Hematopoietic multipotent progenitor cell treated with erythropoietin and hydrocortisone succinate and interleukin-3 and kit ligand, for 6 days (in vitro differentiated cells): Measurements from ENCODE around the gene GFRA3.
"Not testable (repeated sequence)": the region's sequence is repeated elsewhere in the genome, so short reads cannot be mapped to it uniquely, and the experiment has no call there.

Experiments used
- DNase-seq: peaks from one replicate; pipeline ENCODE4 v3.0.0-alpha.2; 2015

GFRA3 gene, protein sequence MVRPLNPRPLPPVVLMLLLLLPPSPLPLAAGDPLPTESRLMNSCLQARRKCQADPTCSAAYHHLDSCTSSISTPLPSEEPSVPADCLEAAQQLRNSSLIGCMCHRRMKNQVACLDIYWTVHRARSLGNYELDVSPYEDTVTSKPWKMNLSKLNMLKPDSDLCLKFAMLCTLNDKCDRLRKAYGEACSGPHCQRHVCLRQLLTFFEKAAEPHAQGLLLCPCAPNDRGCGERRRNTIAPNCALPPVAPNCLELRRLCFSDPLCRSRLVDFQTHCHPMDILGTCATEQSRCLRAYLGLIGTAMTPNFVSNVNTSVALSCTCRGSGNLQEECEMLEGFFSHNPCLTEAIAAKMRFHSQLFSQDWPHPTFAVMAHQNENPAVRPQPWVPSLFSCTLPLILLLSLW

DNA sequence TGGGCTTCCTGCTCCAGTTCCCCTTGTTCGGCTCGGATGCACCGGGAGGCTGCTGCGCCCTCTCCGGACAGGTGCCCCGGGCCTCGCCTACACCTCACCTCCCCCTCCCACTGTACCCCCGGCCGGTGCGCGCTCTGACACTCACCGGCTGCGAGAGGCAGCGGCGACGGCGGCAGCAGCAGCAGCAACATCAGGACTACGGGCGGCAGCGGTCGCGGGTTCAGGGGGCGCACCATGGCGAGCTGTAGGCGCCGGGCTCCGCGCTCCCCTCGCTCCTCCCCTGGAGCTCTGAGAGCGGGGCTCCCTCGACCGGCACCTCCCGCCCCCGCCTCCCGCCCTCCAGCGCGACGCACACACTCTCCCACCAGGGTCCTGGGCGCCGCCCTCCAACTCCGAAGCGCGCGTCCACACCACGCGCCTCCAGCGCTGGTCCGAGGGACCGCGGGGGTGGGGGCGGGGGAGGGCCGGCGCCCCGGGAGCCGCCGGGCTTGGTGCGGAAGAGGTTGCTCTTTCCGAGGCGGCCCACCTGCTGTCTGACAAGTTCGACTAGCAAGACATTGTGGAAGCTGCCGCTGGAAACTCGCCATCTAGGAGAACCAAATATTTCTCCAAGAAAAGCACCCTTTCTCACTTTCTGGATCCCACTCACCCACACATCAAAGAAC lies at the start of gene GFRA3:
Gene GFRA3, minus strand, starts transcription at position 433 of the 665 bp plus-strand sequence. Its CDS starts 197 bp downstream, at position 236.
- no peak for DNase-seq

DNA sequence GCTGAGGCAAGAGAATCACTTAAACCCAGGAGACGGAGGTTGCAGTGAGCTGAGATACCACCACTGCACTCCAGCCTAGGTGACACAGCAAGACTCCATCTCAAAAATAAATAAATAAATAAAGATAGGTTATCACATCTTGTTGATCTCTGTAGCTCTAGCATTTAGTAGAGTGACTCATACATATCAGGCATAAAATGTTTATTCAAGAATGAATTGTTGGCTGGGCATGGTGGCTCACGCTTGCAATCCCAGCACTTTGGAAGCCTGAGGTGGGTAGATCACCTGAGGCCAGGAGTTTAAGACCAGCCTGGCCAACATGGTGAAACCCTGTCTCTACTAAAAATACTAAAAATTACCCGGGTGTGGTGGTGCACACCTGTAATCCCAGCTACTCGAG lies 43.8 kb upstream of the GFRA3 start:
- not testable (repeated sequence) for DNase-seq

DNA sequence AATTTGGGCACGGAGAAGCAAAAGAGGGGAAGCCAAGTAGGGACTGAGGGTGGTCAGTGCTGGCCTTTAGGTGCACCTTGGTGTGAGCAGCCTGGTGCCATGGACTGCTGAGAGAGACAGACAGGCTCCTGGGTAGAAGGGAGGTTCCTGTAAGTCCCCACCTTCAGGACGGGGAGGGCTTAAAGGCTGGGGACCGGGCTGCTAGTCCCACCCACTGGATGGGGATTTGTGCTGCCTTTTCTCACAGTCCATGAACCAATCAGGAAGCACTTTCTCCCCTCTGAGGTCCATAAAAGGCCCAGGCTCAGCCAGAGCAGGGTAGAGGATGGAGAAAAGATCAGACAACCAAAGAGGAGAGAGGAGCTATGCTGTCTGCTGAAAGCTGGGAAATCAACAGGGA lies 41.9 kb upstream of the GFRA3 start:
- no peak for DNase-seq

DNA sequence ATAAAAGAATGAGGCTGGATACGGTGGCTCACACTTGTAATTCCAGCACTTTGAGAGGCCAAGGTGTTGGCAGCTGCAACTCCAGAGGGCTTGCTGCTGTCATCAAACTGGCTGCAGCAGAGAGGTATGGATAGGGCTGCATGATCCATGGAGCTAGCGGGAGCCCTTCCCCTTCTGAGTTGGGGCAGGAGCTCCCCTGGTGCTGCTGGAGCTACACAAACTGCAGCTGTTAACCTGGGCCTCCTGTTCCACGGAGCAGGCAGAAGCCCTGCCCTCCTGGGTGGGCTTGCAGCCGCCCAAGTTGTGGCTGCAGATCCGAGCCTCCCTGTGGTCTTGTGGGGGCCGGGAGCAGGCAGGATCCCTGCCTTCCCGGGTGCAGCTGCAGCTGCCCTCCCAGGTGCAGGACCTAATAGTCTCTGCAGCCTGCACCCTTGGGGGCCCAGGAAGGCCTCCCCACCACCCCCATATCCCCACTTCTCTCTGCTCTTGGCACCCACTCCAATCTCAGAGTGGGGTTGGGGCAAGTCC lies 41.4 kb upstream of the GFRA3 start:
- DNase-seq = no peak

DNA sequence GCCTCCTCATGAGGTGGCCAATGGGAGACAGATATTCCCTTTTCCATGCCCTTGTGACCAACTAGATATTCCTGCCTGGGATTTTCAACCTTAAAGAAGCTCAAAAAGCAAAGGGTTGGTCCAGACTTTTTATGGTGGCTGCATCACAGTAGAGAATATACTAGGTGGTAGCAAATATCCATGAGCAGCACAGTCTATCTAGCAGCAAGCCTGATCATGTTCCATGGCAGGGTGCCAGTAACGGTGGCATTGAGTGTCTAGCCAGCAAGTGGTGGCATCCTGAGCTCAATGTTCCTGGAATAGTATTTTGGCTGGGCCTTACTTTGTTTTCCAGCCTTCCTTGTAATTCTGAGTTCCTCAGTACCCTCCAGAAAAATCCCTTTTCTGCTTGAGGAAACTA lies 31.4 kb upstream of the GFRA3 start:
- peak; percentile 96 for DNase-seq

DNA sequence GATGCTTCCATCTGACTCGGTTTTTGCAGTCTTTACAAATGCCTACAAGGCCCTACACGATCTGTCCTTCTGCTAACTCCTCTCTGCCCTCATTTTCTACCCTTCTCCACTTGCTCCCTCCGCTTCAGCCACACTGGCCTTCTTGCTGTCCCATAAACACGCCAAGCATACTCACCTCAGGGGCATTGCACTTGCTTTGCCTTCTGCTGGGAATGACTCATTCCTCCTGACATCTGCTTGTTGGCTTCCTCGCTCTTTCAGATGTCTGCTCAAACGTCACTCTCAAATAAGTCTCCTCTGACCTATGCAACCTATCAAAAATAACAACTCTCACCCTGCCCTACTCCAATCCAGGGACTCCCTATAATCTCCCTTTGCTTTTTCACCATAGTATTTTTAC lies 29.0 kb upstream of the GFRA3 start:
- no peak for DNase-seq

DNA sequence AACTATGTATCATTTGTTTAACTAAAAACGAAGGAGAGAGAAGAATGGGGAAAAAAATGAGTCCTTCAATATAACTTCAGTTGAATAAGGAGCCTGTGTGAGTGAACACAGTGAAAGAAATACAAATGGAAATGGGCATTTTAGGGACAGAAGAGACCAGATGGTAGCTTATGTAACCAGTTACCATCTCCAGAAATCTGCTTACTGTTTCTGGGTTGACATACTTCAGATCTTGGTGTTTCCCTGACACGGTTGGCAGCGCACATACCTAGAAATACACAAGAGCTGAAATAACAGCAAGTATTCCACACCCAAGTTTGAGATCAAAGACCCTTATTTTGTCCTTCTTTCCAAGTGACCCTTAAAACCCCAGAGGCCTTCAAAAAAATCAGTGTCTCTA lies 14.9 kb upstream of the GFRA3 start:
- no peak for DNase-seq

DNA sequence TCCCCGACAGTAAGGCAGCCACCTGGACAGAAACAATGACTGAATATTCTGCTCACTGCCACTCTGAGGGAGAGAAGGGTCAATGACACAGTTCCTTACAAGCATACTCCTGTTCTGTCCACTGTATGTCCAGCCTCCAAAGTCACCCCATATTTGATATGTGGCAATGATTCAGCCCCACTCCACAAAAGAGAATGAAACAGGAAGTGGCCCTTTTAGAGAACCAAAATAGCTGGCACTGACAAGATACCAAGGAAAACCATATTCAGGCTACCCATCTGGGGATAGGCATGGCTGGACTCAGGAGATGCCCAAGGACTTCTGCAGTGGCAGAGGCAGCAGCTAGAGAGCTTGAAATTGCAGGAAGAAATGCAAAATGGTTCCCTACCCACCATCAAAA lies 12.8 kb upstream of the GFRA3 start:
- DNase-seq = no peak

DNA sequence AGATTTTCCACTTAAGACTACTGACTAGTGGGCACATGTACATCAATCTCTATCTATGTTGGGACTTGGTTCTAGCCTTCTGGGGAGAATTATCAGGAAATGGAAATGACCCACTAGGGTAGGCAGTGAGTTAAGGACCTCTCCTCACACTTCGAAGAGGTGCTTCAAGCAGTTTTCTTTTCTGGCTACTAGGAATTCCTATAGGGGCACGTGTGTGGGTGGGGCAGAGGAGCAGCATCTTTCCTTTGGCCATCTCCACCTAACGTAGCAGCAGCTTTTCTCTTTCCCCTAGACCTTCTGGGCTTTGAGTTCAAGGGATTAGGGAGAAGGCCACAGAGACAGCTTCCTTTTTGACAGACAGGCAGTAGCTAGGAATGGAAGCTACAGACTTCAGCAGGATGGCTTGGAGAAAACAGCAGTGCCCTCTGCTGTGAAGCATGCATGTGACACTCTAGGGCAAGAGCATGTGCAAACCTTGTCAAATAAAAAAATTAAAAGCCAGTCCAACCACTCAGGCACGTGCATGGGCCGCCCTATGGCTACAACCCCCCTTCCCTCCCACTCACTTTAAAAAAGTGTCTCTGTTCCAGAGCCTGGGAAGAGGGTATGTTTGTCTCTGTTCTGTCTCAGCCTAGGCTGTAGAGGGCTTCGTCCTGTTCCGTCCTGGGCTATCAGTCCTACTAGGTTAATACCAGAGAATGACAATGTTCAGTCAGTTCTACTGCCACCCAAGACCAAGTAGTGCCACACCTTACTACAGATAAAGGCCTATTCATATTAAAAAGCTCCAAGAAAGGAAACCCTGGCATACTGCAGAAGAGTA lies 8.7 kb upstream of the GFRA3 start:
- peak; percentile 78 for DNase-seq

DNA sequence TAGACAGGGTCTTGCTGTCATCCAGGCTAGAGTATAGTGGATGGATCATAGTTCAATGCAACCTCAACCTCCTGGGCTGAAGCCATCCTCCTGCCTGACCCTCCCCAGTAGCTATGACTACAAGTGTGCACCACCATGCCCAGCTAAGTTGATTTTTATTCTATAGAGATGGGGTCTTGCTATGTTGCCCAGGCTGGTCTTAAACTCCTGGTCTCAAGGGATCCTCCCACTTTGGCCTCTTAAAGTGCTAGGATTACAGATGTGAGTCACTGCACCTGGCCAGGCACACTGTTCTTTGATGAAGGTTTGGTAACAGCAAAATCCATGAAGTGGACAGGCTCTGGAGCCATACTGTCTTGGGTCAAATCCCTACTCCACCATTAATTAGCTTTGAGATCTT lies 6.5 kb upstream of the GFRA3 start:
- no peak for DNase-seq

DNA sequence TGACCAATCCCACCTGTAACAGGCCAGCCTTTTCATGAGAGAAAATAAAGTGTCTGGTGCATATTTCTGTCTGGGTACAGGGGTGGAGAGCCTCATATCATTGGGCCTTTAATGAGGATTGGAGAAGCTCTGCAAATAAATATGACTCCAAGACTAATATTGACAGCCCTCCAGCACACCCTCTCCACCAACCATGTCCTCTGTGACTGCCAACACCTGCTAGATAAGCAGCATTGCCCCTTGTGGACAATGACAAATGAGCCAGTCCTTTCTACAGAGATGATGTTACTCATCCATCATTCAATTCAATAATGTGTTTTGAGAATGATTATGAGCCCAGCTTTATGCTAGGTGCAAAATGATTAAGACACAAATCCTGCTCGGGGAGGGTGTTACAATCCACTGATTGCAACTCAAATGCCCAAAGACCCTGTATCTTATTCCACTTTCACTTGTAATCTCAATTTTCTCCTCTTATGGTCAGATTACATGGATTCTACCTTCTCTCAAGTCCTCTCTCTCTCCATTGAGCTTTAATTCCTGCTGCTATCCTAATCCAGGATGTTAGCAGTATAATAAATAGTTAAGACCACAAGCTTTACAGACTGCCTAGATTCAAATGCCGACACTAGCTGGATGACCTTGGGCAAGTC lies 2.1 kb upstream of the GFRA3 start:
- peak; percentile 55 for DNase-seq

DNA sequence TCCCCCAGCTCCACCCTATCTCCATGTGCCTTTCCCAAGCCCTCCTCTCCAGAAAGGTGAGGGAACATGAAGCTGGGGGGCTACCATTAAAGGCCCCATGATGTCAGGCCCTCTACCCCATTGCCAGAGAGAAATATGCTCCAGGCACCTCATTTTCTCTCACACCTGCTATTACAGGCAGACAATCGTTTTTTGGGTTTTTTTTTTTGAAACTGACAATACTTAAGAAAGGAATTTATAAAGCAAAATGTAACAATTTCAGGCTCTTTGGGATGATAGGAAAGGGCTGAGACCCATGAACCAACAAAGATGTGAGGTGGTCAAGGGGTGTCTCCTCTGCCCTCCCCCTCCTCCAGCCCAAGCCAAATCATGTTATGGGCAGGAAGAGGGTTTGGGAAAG lies 1.5 kb upstream of the GFRA3 start:
- DNase-seq = no peak

DNA sequence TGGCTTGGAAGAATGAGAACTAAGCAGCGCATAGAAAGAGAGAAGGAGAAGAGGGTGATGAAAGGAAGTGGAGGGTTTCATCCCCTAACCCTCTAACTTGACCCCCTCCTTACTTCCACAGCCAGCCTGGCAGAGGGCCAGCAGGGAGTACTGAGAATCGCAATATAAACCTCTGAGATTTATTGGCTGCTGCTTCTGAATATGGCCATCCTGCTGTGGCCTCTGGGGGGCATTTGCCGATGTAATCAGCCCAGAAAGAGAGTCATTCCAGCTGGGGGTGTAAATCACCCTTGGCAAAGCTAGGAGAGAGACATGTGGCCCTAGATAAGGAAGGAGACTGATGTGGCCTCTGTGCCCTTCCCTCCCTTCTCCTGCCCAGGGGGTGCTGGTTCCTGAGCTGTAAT lies 960 bp upstream of the GFRA3 start:
- DNase-seq = peak; percentile 82

DNA sequence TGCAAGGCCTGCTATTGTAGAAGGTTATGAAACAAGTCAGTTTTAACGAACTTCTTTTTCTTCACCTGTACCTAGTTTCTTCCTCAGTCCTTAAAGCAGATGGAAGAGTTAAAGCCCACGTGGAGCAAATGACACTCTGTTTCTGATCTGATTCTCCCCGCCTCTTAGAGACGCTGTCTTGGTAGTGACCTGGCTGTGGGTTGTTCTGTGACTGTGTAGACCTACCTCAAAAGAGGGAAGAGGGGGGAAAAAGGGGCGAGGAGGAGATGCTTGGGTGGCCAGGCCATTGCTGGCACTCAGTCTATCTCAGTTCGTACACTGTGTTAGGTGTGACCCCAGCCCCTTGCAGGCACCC lies 610 bp downstream of the GFRA3 start:
- DNase-seq = no peak

DNA sequence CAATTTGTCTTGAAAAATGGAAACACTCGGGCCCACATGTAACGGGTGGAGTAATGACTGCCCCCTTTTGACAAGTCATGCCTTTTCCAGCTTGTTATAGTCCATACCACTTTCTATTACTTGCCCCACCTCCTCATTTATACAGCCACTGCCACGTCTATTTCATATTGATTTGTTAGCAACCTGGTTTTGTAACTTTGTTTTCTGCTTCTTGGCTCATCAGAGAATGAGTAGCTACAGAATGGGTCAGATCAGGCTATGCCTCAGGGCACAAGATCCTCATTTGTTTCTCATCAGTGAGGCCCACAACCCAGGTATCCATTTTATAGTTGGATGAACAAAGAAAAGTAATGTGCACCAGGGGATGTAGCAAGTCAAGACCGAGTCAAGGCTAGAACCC lies 1.7 kb downstream of the GFRA3 start:
- no peak for DNase-seq

DNA sequence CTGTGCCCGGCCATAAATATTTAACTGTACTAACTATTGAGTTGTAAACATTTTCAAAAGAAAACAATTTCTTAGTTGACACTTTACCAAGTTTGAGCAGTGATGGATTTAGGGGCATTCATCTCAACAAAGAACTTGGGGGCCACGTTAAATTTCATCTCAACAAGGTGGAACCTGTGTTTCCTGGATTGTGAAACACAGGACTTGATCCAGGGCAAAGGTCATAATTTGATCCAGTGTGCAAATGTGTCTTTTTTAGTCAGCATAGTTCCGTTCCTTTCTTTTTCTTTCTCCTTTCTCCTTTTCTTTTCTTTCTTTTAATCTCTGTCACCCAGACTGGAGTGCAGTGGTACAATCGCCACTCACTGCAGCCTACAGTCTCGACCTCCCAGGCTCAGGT lies 3.1 kb downstream of the GFRA3 start:
- DNase-seq = no peak

DNA sequence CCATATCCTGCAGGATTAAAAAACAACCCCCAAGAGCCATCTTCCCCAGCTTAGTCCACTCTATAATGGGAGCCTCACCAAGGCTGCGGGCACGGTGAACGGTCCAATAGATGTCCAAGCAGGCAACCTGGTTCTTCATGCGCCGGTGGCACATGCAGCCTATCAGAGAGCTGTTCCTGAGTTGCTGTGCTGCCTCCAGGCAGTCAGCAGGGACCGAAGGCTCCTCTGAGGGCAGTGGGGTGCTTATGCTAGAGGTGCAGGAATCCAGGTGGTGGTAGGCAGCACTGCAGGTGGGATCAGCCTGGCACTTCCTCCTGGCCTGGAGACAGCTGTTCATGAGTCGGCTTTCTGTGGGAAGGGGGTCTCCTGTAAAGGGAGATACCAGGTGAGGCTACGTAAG lies 10.2 kb downstream of the GFRA3 start:
- DNase-seq = no peak

DNA sequence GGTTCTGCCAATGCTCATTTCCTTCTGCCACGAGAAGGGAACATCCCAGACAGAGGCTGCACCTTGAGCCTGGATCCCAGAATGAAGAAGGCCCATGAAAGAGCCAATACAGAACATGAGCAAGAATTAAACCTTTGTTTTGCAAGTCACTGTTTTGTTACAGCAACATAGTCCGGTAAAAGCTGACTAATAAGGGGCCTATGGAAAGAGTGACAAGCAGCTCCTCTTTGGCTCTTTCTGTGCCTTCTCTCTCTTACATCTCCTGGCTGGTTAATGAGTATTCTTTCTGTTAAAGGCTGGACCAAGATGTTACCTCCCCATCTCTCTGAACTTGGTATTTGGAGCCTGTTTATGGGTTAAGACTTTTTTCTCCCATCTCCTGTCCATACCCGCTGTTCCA lies 10.8 kb downstream of the GFRA3 start:
- no peak for DNase-seq

DNA sequence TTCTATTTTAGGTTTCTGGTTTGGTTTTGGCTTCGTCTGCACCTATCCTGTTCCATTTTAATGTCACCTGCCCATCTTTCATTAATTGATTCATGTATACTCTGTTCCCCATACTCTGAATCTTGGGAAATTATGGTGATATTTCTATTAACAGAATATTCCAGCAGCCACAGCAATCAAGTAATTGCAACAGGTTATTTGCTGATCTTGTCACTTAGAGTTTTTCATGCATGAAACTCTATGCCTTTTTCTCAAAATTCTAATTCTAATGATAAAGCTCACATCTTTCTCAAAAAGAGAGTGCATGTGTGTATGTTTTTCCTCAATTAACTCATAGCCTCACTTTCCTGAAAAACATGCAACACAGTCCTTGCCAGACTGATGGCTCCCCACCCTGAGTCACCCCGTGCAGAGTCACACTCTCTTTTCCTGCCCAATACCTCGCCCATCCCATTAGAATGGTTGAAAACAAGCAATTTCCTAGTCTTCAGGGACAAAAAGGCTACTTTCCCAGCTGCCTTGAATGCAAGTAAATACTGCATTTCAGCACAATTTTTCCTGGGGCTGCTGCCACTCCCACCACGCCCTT lies 15.6 kb downstream of the GFRA3 start:
- no peak for DNase-seq

DNA sequence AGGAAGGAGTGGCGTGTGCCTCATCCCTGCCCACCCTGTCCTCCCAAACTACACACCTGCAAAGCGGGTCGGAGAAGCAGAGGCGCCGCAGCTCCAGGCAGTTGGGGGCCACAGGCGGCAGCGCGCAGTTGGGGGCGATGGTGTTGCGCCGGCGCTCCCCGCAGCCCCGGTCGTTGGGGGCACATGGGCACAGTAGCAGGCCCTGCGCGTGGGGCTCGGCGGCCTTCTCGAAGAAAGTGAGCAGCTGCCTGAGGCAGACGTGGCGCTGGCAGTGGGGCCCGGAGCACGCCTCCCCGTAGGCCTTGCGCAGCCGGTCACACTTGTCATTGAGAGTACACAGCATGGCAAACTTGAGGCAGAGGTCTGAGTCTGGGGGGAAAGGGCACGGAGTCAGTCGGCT lies 16.8 kb downstream of the GFRA3 start:
- no peak for DNase-seq

DNA sequence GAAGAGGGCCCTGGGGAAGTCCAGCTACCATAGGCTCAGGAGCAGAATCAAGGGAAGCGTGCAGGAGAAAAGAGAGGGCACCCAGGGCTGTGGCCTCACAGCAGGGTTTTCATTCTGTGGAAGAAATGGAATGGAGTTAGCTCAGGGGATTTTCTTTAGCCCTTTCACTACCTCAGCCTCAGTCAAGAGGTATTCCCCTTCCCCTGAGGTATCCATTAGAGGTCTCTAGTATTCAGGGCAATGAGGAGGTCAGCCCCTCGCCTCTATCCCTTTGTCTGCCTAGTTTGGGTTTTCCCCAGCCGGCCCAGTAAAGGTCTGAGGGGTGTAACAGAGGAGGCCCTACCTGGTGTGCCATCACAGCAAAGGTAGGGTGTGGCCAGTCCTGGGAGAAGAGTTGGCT lies 21.5 kb downstream of the GFRA3 start:
- no peak for DNase-seq

DNA sequence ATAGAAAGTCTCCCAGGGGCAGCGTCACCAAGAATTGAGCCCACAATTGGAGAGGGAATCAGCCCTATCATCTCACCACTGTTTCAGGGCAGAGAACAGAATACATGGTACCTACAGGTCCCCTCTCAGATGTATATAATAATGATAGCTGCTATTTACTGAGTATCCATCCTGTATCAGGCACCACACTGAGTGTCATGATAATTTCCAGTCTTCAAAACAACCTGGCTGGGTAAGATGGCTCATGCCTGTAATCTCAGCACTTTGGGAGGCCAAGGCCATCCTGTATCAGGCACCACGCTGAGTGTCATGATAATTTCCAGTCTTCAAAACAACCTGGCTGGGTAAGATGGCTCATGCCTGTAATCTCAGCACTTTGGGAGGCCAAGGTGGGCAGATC lies 26.6 kb downstream of the GFRA3 start:
- DNase-seq = not testable (repeated sequence)

DNA sequence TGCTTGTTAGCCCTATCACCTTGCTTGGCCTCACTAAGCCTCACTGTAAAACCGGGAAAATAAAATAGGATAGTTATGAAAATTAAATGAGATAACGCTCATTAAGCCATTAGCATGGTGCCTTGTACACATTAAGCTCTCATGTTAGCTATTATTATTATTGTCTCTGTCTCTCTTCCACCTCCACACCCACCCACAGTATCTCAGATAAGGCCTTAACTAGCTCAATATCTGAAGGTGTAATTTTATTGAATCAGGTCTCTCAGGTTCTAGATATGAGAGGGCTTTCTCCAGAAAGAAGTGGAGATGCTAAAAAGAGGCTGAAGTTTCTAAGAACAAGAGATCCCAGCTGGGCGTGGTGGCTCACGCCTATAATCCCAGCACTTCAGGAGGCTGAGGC lies 27.6 kb downstream of the GFRA3 start:
- no peak for DNase-seq
